Measurements from ENCODE around the gene ZNF823.

ZNF823 gene

DNA sequence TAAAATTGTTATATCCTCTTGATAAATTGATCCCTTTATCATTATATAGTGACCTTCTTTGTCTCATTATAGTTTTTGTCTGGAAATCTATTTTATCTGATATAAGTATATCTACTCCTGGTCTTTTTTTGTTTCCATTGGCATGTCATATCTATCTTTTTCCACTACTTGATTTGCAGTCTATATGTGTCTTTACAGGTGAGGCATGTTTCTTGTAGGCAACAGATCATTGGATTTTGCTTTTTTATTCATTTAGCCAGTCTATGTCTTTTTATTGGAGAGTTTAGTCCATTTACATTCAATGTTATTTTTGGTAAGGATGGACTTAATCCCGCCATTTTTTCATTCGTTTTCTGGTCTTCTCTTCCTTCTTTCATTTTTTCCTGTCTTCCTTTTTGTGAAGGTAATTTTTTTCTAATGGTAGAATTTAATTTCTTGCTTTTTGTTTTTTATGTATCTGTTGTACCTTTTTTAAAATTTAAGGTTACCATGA is 13.5 kb upstream of the ZNF823 start:
- no peak for ATAC-seq
- no peak for TF ChIP-seq PPARA (CRISPR knock-in tag; IDR thresholded peaks at IDR 0.05; ENCODE audit: borderline replicate concordance)
- TF ChIP-seq OSR1 (CRISPR knock-in tag; IDR thresholded peaks at IDR 0.05): no peak
- no peak for TF ChIP-seq ZNF70 (CRISPR knock-in tag; IDR thresholded peaks at IDR 0.05)
- TF ChIP-seq TOX (CRISPR knock-in tag; IDR thresholded peaks at IDR 0.05; ENCODE audit: borderline replicate concordance): no peak
- no peak for TF ChIP-seq ESRRG (CRISPR knock-in tag; IDR thresholded peaks at IDR 0.05)
- no peak for TF ChIP-seq ZC3H10 (CRISPR knock-in tag; IDR thresholded peaks at IDR 0.05)
- no peak for TF ChIP-seq CREB5 (CRISPR knock-in tag; IDR thresholded peaks at IDR 0.05; ENCODE audit: low read depth)
- no peak for TF ChIP-seq PATZ1 (CRISPR knock-in tag; IDR thresholded peaks at IDR 0.05; ENCODE audit: borderline replicate concordance)
- no peak for TF ChIP-seq BACH2 (CRISPR knock-in tag; IDR thresholded peaks at IDR 0.05; ENCODE audit: borderline replicate concordance)
- TF ChIP-seq GLIS3 (CRISPR knock-in tag; IDR thresholded peaks at IDR 0.05): no peak
- TF ChIP-seq, protein P1, sequence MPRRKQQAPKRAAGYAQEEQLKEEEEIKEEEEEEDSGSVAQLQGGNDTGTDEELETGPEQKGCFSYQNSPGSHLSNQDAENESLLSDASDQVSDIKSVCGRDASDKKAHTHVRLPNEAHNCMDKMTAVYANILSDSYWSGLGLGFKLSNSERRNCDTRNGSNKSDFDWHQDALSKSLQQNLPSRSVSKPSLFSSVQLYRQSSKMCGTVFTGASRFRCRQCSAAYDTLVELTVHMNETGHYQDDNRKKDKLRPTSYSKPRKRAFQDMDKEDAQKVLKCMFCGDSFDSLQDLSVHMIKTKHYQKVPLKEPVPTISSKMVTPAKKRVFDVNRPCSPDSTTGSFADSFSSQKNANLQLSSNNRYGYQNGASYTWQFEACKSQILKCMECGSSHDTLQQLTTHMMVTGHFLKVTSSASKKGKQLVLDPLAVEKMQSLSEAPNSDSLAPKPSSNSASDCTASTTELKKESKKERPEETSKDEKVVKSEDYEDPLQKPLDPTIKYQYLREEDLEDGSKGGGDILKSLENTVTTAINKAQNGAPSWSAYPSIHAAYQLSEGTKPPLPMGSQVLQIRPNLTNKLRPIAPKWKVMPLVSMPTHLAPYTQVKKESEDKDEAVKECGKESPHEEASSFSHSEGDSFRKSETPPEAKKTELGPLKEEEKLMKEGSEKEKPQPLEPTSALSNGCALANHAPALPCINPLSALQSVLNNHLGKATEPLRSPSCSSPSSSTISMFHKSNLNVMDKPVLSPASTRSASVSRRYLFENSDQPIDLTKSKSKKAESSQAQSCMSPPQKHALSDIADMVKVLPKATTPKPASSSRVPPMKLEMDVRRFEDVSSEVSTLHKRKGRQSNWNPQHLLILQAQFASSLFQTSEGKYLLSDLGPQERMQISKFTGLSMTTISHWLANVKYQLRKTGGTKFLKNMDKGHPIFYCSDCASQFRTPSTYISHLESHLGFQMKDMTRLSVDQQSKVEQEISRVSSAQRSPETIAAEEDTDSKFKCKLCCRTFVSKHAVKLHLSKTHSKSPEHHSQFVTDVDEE (CRISPR knock-in tag; IDR thresholded peaks at IDR 0.05): no peak
- no peak for TF ChIP-seq ZNF8 (CRISPR knock-in tag; IDR thresholded peaks at IDR 0.05)
- TF ChIP-seq ZFP30 (CRISPR knock-in tag; IDR thresholded peaks at IDR 0.05): no peak
- TF ChIP-seq, protein P2, sequence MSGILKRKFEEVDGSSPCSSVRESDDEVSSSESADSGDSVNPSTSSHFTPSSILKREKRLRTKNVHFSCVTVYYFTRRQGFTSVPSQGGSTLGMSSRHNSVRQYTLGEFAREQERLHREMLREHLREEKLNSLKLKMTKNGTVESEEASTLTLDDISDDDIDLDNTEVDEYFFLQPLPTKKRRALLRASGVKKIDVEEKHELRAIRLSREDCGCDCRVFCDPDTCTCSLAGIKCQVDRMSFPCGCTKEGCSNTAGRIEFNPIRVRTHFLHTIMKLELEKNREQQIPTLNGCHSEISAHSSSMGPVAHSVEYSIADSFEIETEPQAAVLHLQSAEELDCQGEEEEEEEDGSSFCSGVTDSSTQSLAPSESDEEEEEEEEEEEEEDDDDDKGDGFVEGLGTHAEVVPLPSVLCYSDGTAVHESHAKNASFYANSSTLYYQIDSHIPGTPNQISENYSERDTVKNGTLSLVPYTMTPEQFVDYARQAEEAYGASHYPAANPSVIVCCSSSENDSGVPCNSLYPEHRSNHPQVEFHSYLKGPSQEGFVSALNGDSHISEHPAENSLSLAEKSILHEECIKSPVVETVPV (CRISPR knock-in tag; IDR thresholded peaks at IDR 0.05): no peak
- TF ChIP-seq ZFP3 (CRISPR knock-in tag; IDR thresholded peaks at IDR 0.05): no peak

GRCh38 chr19:11749751-11750150 is 11.0 kb upstream of the ZNF823 start:
- no peak for ATAC-seq
- TF ChIP-seq ARNTL (CRISPR knock-in tag; IDR thresholded peaks at IDR 0.05; ENCODE audit: borderline replicate concordance, low read depth): no peak
- TF ChIP-seq ZNF70 (CRISPR knock-in tag; IDR thresholded peaks at IDR 0.05): no peak
- no peak for TF ChIP-seq PATZ1 (CRISPR knock-in tag; IDR thresholded peaks at IDR 0.05; ENCODE audit: borderline replicate concordance)
- no peak for TF ChIP-seq CSDC2 (CRISPR knock-in tag; IDR thresholded peaks at IDR 0.05)
- TF ChIP-seq ZFP30 (CRISPR knock-in tag; IDR thresholded peaks at IDR 0.05): no peak
- no peak for TF ChIP-seq ZC3H10 (CRISPR knock-in tag; IDR thresholded peaks at IDR 0.05)
- TF ChIP-seq, protein P1 (CRISPR knock-in tag; IDR thresholded peaks at IDR 0.05): no peak
- TF ChIP-seq SNAI2 (CRISPR knock-in tag; IDR thresholded peaks at IDR 0.05): no peak
- TF ChIP-seq BACH2 (CRISPR knock-in tag; IDR thresholded peaks at IDR 0.05; ENCODE audit: borderline replicate concordance): no peak
- no peak for TF ChIP-seq TOX (CRISPR knock-in tag; IDR thresholded peaks at IDR 0.05; ENCODE audit: borderline replicate concordance)
